Activated CD4-positive, alpha-beta T cell treated with anti-CD3 and anti-CD28 coated beads, Interleukin-2, amount 50 U/mL, for 4 hours (primary cell): ENCODE data around the gene TPM2.
A peak's percentile ranks its signal among the peaks of the same experiment; 100 is the strongest.
"Not testable (repeated sequence)": the region's sequence is repeated elsewhere in the genome, so short reads cannot be mapped to it uniquely, and the experiment has no call there.

Experiments used
- DNase-seq, 2 experiments: peaks; one replicate each; pipeline ENCODE4 v3.0.0-alpha.2; 2020

Gene TPM2

GRCh38 chr9:35651956-35652828, 37.5 kb downstream of the TPM2 start:
- no peak for DNase-seq

- no peak for DNase-seq
These were observed 39.2 kb downstream of the TPM2 start, which contains the start of gene SIT1 for GRCh38 chr9:35650341-35651158. SIT1 (minus strand) TSS chr9:35650931; CDS start chr9:35650853, 78 bp downstream.

GRCh38 chr9:35649431-35650340, 40.0 kb downstream of the TPM2 start:
- DNase-seq: peak; percentile 41

GRCh38 chr9:35646533-35647265, 43.0 kb downstream of the TPM2 start:
- DNase-seq: peak; percentile 87 to 89

- no peak for DNase-seq
These were observed 43.6 kb downstream of the TPM2 start for GRCh38 chr9:35646153-35646532.

GRCh38 chr9:35645736-35646135, 44.0 kb downstream of the TPM2 start:
- DNase-seq: not testable (repeated sequence)

- DNase-seq: no peak
These were observed 46.7 kb downstream of the TPM2 start for GRCh38 chr9:35643046-35643445.

GRCh38 chr9:35641478-35641877, 48.2 kb downstream of the TPM2 start:
- not testable (repeated sequence) for DNase-seq

GRCh38 chr9:35640431-35640830, 49.3 kb downstream of the TPM2 start:
- DNase-seq: not testable (repeated sequence)

GRCh38 chr9:35639631-35640030, 50.1 kb downstream of the TPM2 start:
- DNase-seq: no peak

- not testable (repeated sequence) for DNase-seq
These were observed 50.5 kb downstream of the TPM2 start for GRCh38 chr9:35639225-35639624.

GRCh38 chr9:35638751-35639150, 51.0 kb downstream of the TPM2 start:
- DNase-seq: not testable (repeated sequence)

- DNase-seq: not testable (repeated sequence)
These were observed 52.2 kb downstream of the TPM2 start for GRCh38 chr9:35637427-35637955.

GRCh38 chr9:35636877-35637246, 52.9 kb downstream of the TPM2 start:
- DNase-seq: not testable (repeated sequence)

- no peak for DNase-seq
These were observed 53.4 kb downstream of the TPM2 start for GRCh38 chr9:35636135-35636876.

GRCh38 chr9:35635730-35636129, 54.0 kb downstream of the TPM2 start:
- DNase-seq: no peak
